B cell (primary cell): ENCODE measurements around the gene PHYHIPL.

Experiments used
- EZH2 ChIP-seq: IDR thresholded peaks from 2 replicates; pipeline ENCODE4 v1.6.1; 2012; ENCODE audit warnings: borderline replicate concordance, low read depth, mild to moderate bottlenecking, moderate library complexity, low read length; ENCODE audit not compliant: insufficient read depth, poor library complexity, severe bottlenecking
- TF ChIP-seq, protein P1 (sequence below): fragments of 200-600 bp; IDR thresholded peaks from one replicate; pipeline ENCODE4 v1.8.0; 2022; ENCODE audit warnings: antibody characterized with exemption, mild to moderate bottlenecking

DNA sequence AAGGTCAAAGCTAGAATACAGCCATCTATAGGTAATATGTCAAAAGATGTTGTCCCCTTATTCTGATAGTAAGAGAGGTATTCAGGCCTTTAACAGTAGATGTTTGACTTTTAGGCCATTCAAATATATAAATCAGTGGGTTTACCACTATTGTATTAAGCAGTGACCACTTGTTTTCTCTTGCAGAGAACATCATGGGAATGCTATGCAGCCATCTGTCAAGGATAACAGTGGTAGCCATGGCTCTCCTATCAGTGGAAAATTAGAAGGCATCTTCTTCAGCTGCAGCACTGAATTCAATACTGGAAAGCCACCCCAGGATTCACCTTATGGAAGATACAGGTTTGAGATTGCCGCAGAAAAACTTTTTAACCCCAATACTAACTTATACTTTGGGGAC, 68.4 kb downstream of the PHYHIPL start:
- TF ChIP-seq, protein P1, sequence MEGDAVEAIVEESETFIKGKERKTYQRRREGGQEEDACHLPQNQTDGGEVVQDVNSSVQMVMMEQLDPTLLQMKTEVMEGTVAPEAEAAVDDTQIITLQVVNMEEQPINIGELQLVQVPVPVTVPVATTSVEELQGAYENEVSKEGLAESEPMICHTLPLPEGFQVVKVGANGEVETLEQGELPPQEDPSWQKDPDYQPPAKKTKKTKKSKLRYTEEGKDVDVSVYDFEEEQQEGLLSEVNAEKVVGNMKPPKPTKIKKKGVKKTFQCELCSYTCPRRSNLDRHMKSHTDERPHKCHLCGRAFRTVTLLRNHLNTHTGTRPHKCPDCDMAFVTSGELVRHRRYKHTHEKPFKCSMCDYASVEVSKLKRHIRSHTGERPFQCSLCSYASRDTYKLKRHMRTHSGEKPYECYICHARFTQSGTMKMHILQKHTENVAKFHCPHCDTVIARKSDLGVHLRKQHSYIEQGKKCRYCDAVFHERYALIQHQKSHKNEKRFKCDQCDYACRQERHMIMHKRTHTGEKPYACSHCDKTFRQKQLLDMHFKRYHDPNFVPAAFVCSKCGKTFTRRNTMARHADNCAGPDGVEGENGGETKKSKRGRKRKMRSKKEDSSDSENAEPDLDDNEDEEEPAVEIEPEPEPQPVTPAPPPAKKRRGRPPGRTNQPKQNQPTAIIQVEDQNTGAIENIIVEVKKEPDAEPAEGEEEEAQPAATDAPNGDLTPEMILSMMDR, result no peak
- TF ChIP-seq EZH2, result no peak
